A549 (cell line): Measurements from ENCODE around the gene JDP2. TPM values are rescaled to one million over a fixed set of nuclear protein-coding genes. Genes with fewer than 3 reads are reported as not detected.

ENCODE experiments used
- ATAC-seq, 2 experiments: fragments of 200-7000 bp in 1 of 2; fragments of >200 bp in 1 of 2; cut with Nextera tagmentation in 1 of 2; cut with Tn5 transposase in 1 of 2; 3 replicates each; pipeline versions ENCODE4 v1.8.0 to v1.9.1; 2018 to 2020; ENCODE audit warnings: mild to moderate bottlenecking in 1 of 2, moderate library complexity in 1 of 2
- CTCF ChIA-PET: fragments of 300-600 bp; sonication (Branson Sonifier 250); formaldehyde crosslinking; extraction: SDS; loops from one replicate; lab custom pipeline; 2021; ENCODE audit warnings: antibody characterized with exemption, inconsistent platforms; lab: Yijun Ruan, JAX
- POLR2A ChIA-PET: fragments of 350-600 bp; formaldehyde crosslinking; extraction: SDS; loops from one replicate; lab custom pipeline; 2021; ENCODE audit warnings: antibody characterized with exemption, inconsistent platforms; lab: Yijun Ruan, JAX
- DNase-seq, 2 experiments: peaks; one replicate each; pipeline versions ENCODE4 v3.0.0 to v3.0.0-alpha.2; 2011 to 2016; ENCODE audit warnings: low read depth in 1 of 2, low spot score in 1 of 2
- FAIRE-seq: peaks from 2 replicates; lab custom pipeline; 2011; peaks lifted over from hg19 to GRCh38; lab: Jason Lieb, UNC
- H3K27ac ChIP-seq, 2 experiments: fragments of >200 bp; sonication (Bioruptor Twin); formaldehyde crosslinking; 3 replicates each; pipeline ENCODE4 v1.5.1; 2016 to 2017
- H3K4me1 ChIP-seq: fragments of >200 bp; sonication (Bioruptor Twin); formaldehyde crosslinking; 3 replicates; pipeline ENCODE4 v1.6.1; 2016
- H3K4me2 ChIP-seq: fragments of >200 bp; sonication (Bioruptor Twin); formaldehyde crosslinking; 3 replicates; pipeline ENCODE4 v1.6.1; 2016
- H3K4me3 ChIP-seq: fragments of >200 bp; sonication (Bioruptor Twin); formaldehyde crosslinking; 3 replicates; pipeline ENCODE4 v1.5.1; 2016
- H3K9me3 ChIP-seq: fragments of >200 bp; sonication (Bioruptor Twin); formaldehyde crosslinking; 3 replicates; pipeline ENCODE4 v1.6.1; 2016
- CTCF ChIP-seq: fragments of >200 bp; sonication (Bioruptor Twin); formaldehyde crosslinking; IDR thresholded peaks from 3 replicates; pipeline ENCODE4 v1.5.1; 2016
- E2F6 ChIP-seq: IDR thresholded peaks from 2 replicates; pipeline ENCODE4 v1.6.1; 2012; ENCODE audit warnings: low read depth, borderline replicate concordance
- EHMT2 ChIP-seq: fragments of 200-600 bp; sonication (generic); IDR thresholded peaks from 2 replicates; pipeline ENCODE4 v1.6.1; 2016; ENCODE audit warnings: antibody characterized with exemption, low read depth, mild to moderate bottlenecking, moderate library complexity
- ELK1 ChIP-seq: fragments of 150-350 bp; IDR thresholded peaks from 2 replicates; pipeline ENCODE4 v1.6.1; 2014; ENCODE audit warnings: low read depth, mild to moderate bottlenecking, low read length
- EP300 ChIP-seq, 2 experiments: fragments of >200 bp; sonication (Bioruptor Twin); formaldehyde crosslinking; IDR thresholded peaks; 2 replicates in 1 of 2; 3 replicates in 1 of 2; pipeline ENCODE4 v1.6.1; 2016 to 2017
- ESRRA ChIP-seq: fragments of 150-350 bp; IDR thresholded peaks from 2 replicates; pipeline ENCODE4 v1.6.1; 2014; ENCODE audit warnings: mild to moderate bottlenecking, low read length, borderline replicate concordance
- GATA3 ChIP-seq: IDR thresholded peaks from 2 replicates; pipeline ENCODE4 v1.6.1; 2012; ENCODE audit warnings: borderline replicate concordance
- HDAC2 ChIP-seq: fragments of 200-600 bp; sonication (generic); IDR thresholded peaks from 2 replicates; pipeline ENCODE4 v1.6.1; 2016
- HOXB5 ChIP-seq: fragments of 250-450 bp; sonication (Bioruptor Pico); IDR thresholded peaks from 2 replicates; pipeline ENCODE4 v1.5.0; 2020; ENCODE audit warnings: mild to moderate bottlenecking, moderate library complexity
- JUN ChIP-seq, 2 experiments: fragments of >200 bp; sonication (Bioruptor Twin); formaldehyde crosslinking; IDR thresholded peaks; 2 replicates in 1 of 2; 3 replicates in 1 of 2; pipeline ENCODE4 v1.6.1; 2016 to 2017
- KDM1A ChIP-seq: fragments of 200-600 bp; sonication (generic); IDR thresholded peaks from 2 replicates; pipeline ENCODE4 v1.6.1; 2016; ENCODE audit warnings: low read depth, mild to moderate bottlenecking
- MAZ ChIP-seq: fragments of 150-350 bp; IDR thresholded peaks from 2 replicates; pipeline ENCODE4 v1.6.1; 2014; ENCODE audit warnings: antibody characterized with exemption, low read depth, low read length, borderline replicate concordance
- NPAS2 ChIP-seq: fragments of 250-450 bp; sonication (Bioruptor Pico); IDR thresholded peaks from 2 replicates; pipeline ENCODE4 v1.8.0; 2022; ENCODE audit warnings: mild to moderate bottlenecking, moderate library complexity, borderline replicate concordance
- NR3C1 ChIP-seq: fragments of >200 bp; sonication (Bioruptor Twin); formaldehyde crosslinking; IDR thresholded peaks from 3 replicates; pipeline ENCODE4 v1.6.1; 2017
- POLR2A ChIP-seq: IDR thresholded peaks from 2 replicates; pipeline ENCODE4 v1.6.1; 2012; ENCODE audit warnings: mild to moderate bottlenecking, low read length
- RFX5 ChIP-seq: fragments of 450-650 bp; IDR thresholded peaks from 2 replicates; pipeline ENCODE4 v1.7.1; 2014; ENCODE audit warnings: antibody characterized with exemption, mild to moderate bottlenecking, moderate library complexity
- RNF2 ChIP-seq: fragments of 200-600 bp; sonication (generic); IDR thresholded peaks from 2 replicates; pipeline ENCODE4 v1.6.1; 2016; ENCODE audit warnings: low read depth, mild to moderate bottlenecking, antibody characterized with exemption, moderate library complexity, borderline replicate concordance
- SMC3 ChIP-seq: fragments of >200 bp; sonication (Bioruptor Twin); formaldehyde crosslinking; IDR thresholded peaks from 3 replicates; pipeline ENCODE4 v1.6.1; 2018; ENCODE audit warnings: inconsistent platforms
- TFCP2L1 ChIP-seq: fragments of 250-450 bp; sonication (Bioruptor Pico); IDR thresholded peaks from 2 replicates; pipeline ENCODE4 v1.5.0; 2021; ENCODE audit warnings: mild to moderate bottlenecking
- ZSCAN20 ChIP-seq: fragments of 250-450 bp; sonication (Bioruptor Pico); IDR thresholded peaks from 2 replicates; pipeline ENCODE4 v1.8.0; 2022; ENCODE audit warnings: mild to moderate bottlenecking, moderate library complexity
- WGBS: methylation state at CpG from one replicate; pipeline ENCODE4 v1.1.6; 2017; ENCODE audit errors: missing lambda C conversion rate; 5-methylcytosine and 5-hydroxymethylcytosine counted together
- polyA plus RNA-seq, 4 experiments: library from polyadenylated mRNA; depleted of rRNA in 3 of 4; stranded (reverse); fragments of >200 nt; fragmentation: RNase III in 1 of 4; extraction: RNeasy Plus Mini Kit Qiagen cat#74134 plus additional on column Dnase treatment in 1 of 4; gene quantifications; 2 replicates in 3 of 4; 3 replicates in 1 of 4; pipeline ENCODE4 v1.2.3, GENCODE V29; 2011 to 2017

JDP2 gene
- polyA plus RNA-seq, 2 of the 4 experiments (the other 2 are of a cell fraction), result 22.4 to 31.2 TPM

GRCh38 chr14:75484711-75485429, 57.0 kb downstream of the JDP2 start:
- Histone ChIP-seq H3K4me3 (no peak overlapping the region), H3K4me1 (peaks cover 8% of the 10 kb centered on the region; the same call in 2 of the 3 replicates), H3K27ac (peak overlapping the region in 1 of 2 experiments; percentile 0; a peak in 1 of 6 replicates), H3K4me2 (no peak overlapping the region), H3K9me3 (no peaks in the 10 kb centered on the region)
- ATAC-seq, result no peak
- TF ChIP-seq NR3C1 (no peak), RFX5 (no peak), KDM1A (no peak), SMC3 (no peak), CTCF (no peak), GATA3 (no peak), ELK1 (no peak), ESRRA (no peak), E2F6 (no peak), EHMT2 (no peak), EP300 (IDR thresholded peaks at IDR 0.05) (no peak), JUN (IDR thresholded peaks at IDR 0.05) (no peak), POLR2A (no peak)
- DNase-seq, result no peak
- ChIA-PET POLR2A (no interaction called here), CTCF (interaction anchor here (0.9 to 10.3 kb wide), 6 partner anchors 16 to 177 kb away, joined by 3 to 171 read pairs (median 4); no protein-coding TSS in a partner anchor)
- FAIRE-seq, result no peak
- 48% methylated on average over 4 of the region's 4 CpGs for WGBS

GRCh38 chr14:75486318-75486717, 58.5 kb downstream of the JDP2 start:
- TF ChIP-seq EHMT2 (no peak), HDAC2 (no peak), NPAS2 (CRISPR knock-in tag) (no peak), HOXB5 (CRISPR knock-in tag) (no peak), ESRRA (no peak), ZSCAN20 (CRISPR knock-in tag) (no peak), RNF2 (no peak), MAZ (no peak), TFCP2L1 (no peak), JUN (IDR thresholded peaks at IDR 0.05) (no peak), E2F6 (no peak)

More at GRCh38 chr14:75486318-75486717, 58.5 kb downstream of the JDP2 start:
- Histone ChIP-seq H3K4me1 (peaks cover 8% of the 10 kb centered on the region; the same call in 2 of the 3 replicates), H3K4me2 (no peak overlapping the region), H3K9me3 (no peaks in the 10 kb centered on the region), H3K4me3 (no peak overlapping the region), H3K27ac (no peak overlapping the region)
- no peak for DNase-seq
- ChIA-PET CTCF (interaction anchor here (0.8 to 10.3 kb wide), 12 partner anchors 9 to 177 kb away, joined by 3 to 216 read pairs (median 4); no protein-coding TSS in a partner anchor), POLR2A (no interaction called here)
- FAIRE-seq, result no peak
- no peak for ATAC-seq
- WGBS, result 73% methylated on average over 1 of the region's 1 CpG
